ENCODE measurements around the gene SERPINA5.
"Not testable (repeated sequence)": the region's sequence is repeated elsewhere in the genome, so short reads cannot be mapped to it uniquely, and the experiment has no call there.

Gene SERPINA5

GRCh38 chr14:94577472-94577871, 3.8 kb upstream of the SERPINA5 start:
- DNase-seq: not testable (repeated sequence)

DNA sequence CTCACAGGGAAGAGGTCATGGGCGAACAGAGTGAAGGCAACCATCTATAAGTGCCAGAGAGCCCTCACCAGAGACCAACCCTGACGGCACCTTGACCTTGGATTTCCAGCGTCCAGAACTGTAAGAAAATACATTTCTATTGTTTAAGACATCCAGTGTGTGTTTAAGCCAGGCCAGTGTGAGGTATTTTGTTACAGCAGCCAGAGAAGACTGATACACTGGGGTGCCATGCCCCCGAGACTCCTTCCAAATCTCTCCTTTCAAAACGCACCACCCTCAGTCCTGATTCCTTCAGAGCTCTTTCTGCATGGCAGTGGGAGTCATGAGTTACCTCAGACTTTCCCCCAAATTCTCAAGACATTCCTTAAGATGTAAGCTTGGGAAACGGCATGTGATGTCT, 2.5 kb upstream of the SERPINA5 start:
- DNase-seq: no peak

DNA sequence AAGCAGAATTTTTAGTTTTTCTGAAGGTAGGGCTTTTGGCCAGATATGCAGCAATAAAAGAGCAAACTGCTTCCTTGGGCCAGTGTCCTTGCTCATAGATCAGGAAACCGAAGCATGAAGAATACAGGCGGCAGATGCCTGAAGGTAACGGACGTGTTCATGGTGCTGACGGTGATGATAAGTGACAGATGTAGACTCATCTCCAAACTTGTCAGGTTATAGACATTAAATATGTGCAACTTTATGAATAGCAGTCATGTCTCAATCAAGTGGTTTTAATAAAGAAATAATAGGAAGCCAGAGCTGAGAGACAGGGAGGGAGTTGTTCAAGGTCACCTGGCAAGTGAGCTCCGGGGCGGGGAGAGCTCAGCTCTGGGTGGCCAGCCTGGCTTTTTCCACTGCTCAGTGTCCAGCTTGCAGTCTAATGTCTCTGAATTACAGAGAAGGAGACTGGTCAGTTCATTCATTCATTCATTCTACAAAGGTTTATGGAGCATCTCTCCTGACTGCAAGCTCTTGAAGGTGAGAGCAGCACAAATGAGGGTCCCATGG, 1.0 kb downstream of the SERPINA5 start:
- DNase-seq: no peak

- no peak for DNase-seq
Measured at GRCh38 chr14:94582851-94583250, 1.6 kb downstream of the SERPINA5 start.

DNA sequence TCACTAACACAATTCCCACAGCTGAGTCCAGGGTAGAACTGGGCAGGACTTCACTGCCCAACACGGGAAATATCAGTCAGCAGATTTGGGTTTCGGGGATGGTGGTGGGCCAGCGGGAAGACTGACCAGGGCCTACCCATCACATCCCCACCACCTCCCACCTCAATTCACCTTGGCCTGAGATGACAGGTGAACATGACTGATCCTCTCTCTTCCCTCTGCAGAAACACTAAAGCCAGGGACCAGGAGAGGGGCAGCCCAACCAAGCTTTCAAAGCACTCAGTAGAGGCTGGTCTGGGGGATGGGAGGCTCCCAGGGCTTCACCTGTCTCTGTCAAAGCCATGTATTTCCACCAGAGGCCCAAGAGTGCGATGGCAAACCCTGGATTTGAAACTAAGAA, 2.3 kb downstream of the SERPINA5 start:
- DNase-seq: no peak

DNA sequence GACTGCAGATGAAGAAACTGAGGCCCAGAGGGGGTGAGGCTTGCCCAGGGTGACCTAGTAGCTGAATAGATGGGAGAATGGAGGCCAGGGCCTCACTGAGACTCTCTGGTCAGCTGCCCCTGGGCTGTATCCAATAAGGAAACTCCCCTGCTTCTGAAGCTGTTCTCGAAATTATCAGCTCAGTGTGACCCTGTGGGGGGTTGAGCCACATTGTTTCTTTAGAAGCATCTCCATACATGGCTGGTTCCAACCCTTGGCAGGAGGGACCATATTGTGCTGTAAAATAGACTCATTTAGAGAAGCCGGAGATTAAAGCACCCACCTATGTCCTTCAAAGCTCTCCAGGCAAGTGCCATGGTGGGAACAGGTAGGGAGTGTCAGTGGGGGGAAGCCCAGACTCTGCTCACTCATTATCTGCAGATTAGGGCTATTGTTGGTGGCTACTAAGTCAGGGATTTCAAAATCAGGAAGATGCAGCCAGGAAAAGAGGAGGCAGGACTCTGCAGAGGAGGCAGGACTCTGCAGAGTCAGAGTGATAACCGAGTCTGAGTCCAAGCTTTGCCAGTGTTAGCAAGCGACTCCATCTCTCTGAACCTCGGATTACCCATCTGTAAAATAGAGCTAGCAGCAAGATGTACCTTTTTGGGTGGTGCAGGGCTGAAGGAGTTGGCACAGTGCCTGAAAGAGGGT, 3.5 kb downstream of the SERPINA5 start:
- no peak for DNase-seq

DNA sequence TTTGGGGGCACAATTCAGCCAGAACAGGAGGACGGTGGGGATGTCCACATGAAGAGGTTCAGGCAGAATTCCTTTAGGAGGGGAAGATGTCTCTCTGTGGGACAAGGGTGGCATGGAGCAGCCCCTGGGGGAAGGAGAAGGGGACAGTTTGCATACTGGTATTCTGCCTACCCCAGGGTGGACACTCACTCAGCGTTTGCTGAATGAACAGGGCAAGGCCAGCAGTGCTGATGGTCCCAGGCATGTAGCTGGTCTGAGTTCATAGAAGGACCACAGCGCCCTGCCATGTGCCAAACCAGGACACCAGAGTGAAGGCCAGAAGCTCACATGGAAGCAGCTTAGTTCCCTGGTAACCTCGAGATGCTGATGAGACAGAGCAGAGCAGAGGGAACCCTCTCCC, 5.4 kb downstream of the SERPINA5 start:
- DNase-seq: no peak

DNA sequence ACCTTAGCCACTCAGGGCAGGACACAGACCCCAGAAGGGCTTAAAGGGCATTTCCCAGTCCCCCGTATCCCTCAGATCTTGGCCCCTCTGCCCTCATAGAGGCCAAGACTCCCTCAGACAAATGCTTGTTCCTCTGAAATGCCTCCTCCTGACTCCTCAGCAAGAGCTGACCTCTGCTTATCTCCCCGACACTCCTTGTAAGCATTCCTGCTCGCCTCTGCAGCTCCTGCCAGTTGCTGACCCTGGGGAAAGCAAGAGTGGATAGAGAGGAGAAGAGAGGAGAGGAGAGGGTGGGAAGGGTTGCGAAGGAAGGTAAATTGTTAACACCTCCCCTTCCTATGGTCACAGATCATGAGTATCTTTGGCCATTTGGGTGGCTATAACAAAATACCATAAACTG, 7.1 kb downstream of the SERPINA5 start:
- no peak for DNase-seq

GRCh38 chr14:94591073-94591472, 9.8 kb downstream of the SERPINA5 start:
- no peak for DNase-seq

DNA sequence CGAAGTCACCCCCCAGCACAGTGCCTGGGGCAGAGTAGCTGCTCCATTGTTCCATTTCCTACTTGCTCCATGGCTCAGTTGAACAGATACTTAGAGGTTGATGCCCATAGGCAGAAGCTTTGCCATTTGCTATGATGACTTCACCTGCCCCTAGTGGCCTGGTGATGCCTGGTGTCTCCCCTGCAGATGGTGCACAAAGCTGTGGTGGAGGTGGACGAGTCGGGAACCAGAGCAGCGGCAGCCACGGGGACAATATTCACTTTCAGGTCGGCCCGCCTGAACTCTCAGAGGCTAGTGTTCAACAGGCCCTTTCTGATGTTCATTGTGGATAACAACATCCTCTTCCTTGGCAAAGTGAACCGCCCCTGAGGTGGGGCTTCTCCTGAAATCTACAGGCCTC, 10.6 kb downstream of the SERPINA5 start:
- DNase-seq: no peak

DNA sequence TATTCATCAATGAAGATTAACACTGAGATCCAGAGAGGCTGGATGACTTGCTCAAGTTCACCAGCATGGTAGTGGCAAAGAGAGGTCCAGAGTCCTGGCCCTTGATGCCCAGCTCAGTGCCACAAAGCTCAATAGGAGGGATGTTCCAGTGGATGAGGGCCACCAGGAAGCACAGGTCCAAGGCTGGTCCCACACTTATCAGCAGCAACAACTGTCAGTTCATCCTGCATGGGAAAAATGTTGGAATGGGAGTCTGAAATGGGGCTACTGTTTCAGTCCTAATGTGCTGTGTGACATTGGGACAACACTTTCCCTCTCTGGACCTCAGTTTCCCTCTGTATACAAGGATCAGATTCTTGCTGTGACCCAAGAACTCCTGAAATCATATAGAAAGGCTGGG, 11.2 kb downstream of the SERPINA5 start:
- DNase-seq: no peak

DNA sequence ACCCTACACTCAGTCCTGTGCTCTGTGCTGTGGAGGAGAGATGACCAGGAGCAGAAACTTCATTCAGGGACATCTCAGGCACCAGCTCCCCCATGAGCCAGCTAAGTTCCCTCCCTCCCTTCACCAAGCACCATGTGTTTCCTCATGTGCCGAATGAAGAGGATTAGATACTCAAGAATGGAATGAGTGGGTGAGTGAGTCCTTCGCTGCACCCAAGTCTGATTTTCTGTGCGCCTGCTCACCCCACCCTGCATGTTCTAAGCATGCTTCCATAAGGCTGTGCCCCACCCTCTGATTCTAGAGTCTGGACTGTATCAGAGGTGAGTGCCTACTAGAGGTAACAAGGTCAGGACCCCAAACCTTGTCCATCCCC, 12.1 kb downstream of the SERPINA5 start:
- DNase-seq: no peak

DNA sequence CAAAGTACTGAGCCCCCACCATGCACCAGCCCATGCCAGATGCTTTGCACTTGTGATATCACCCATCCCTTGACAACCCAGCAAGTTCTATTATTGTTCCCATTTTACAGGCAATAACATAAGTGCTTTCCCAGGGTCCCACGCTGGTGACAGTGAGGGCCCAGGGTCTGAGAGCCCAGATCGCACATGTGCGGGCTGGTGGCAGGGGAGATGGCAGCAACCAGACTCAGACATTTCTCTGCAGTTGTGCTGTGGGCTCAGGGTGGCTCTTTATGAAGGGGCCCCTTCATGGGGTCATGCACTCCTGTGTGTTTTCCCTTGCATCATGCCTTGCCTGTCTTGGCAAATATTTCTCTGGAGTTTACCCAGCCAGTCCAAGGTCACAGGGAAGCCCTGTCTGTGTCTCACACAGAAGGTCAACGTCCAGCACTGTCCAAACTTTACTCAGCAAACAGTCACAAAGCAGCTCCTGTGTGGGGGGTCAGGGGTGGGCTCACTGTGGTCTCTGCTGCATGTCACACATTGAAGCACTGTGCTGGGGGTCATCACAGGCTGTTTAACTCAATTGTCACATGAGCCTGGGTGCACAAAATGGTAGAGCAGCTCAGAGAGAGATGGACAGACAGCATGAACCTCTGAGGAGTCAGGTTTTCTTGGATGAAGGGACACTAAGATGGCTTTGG, 12.7 kb downstream of the SERPINA5 start:
- no peak for DNase-seq

GRCh38 chr14:94594441-94594840, 13.2 kb downstream of the SERPINA5 start:
- DNase-seq: no peak

DNA sequence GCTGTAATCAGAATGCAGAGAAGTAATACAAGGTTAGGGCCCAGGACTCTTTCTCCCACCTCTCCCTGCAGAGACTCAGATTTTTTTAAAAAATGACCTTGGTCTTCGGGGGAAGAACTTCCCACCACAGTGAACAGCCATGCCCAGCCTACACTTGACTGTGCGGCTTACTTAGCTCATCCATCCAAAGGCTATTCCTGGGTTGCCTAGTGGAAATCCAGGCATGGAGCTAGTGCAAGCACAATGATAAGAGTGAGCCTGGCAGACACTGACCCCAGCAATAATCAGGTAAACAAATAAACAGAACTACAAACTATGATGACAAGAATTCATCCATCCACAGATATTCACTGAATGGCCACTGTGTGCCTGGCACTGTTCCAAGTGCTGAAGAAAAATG, 14.7 kb downstream of the SERPINA5 start:
- no peak for DNase-seq

- DNase-seq: no peak
Measured at GRCh38 chr14:94596361-94596760, 15.1 kb downstream of the SERPINA5 start.

DNA sequence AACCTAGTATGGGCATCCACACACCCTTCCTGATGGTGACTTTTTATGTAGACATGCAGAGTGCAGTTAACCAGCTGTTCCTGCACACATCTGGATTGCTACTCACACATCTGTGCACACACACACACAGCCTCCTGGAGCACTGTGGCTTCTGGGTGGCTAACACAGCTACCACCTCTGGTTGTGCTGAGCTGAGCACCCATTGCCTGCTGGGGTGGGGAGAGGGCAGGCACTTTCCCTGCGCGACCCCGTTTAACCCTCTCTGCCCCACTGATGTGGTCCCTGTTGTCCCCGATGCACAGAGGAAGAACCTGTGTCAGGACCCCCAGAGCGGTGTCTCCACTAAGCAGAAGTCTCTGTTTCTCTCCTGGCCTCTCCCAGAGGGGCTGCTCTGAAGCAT, 16.6 kb downstream of the SERPINA5 start:
- DNase-seq: no peak

DNA sequence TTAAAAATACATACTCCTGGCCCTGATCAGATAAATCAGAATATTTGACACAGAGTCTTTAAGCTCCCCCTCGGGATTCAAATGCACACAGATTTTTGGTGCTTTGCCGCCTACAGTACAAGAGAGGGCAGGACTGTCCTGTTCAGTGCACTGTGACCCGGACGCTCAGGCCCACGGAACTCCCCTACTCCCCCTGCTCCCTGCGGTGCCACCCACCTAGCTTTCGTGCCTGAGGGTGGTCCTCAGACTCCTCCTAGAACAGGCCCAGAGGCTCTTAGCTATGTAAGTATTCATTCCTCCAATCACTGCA, 17.2 kb downstream of the SERPINA5 start:
- no peak for DNase-seq

DNA sequence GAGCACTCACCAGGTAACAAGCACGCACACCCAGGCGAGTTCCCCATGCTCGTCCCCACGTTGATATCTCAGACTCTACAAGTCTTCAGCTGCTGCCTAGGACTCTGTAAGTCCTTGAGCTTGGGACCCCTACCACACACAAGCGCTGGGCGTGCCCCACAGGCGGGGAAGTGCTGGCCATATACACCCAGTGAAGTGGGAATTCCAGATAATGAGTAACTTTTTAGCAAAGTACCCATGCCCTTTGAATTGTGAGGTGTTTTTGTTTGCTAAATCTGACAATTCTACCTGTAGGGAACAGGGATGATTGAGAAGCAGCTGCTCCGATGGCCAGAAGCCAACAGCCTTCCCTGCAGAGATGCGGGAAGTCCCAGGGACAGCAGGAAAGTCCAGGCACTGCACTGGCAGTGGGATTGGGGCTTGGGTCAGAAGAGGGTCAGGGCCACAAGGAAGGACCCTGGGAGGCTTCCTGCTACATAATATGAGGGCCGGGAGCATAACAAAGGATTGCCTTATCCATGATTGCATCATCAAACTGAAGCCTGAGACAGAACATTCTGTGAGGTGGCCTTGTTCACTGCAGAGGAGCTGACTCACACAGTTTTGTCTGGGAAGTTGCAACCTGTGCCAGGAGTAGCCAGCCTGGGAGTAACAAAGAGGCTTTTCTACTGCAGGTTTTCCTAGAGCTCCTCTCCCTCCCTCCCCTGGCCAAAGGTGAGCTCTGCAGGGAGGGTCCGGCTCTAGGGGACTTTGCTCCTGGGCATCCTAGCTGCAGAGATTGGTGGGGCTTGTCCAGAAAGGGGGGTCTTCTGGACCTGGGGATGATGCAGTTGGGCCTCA, 17.8 kb downstream of the SERPINA5 start:
- DNase-seq: no peak

GRCh38 chr14:94599656-94600004, 18.4 kb downstream of the SERPINA5 start:
- DNase-seq: no peak

- DNase-seq: no peak
Measured at GRCh38 chr14:94600148-94600545, 18.9 kb downstream of the SERPINA5 start.

DNA sequence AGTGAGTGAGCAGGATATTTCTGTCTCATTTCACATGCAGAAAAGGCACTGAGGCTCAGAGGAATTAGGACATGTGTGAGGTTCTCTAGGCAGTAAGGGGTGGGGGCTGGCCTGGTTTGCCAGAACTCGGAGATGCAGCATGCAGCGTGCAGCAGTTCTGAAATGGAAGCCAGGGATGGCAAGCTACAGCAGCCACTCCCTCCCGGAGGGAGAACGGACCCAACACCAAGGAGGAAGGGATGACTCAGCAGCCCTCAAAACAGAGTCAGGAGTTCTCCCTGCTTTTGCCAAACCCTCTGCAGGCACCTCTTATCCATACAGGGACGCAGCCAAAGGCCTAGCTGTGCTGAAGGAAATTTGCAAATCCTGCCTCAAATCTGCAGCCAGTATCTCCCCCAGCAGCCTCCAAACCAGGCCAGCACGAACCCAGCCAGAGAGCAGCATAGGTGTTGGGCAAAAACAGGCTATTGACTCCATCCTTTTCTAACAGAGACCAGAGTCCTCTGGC, 20.7 kb downstream of the SERPINA5 start:
- no peak for DNase-seq

DNA sequence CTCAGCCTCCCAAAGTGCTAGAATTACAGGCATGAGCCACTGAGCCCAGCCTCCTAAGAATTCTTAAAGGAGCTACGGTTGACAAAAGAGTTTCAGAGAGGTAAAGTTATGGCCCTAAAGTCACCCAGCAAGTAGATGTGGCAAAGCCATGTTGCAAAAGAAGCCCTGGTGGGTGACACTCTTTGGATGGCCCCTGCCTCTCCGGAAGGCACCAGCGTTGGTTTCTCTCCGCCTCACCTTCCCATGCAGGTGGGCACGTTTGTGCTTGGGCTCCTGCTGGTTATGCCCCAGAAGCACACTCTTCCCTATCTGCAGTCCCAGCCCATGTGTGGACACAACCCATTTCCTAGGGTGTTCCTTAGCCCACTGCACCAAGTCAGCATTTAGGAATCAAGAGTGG, 21.5 kb downstream of the SERPINA5 start:
- no peak for DNase-seq

GRCh38 chr14:94605361-94605760, 24.1 kb downstream of the SERPINA5 start:
- no peak for DNase-seq

Measured in NCI-H748 treated with DMSO at 0.1 percent for 48 hours (cell line).